HEK293 (cell line): Measurements from ENCODE around the gene RIPK4.

Experiments used
- CTCF ChIP-seq: fragments of 450-650 bp; formaldehyde crosslinking; IDR thresholded peaks from 2 replicates; pipeline ENCODE4 v1.5.1; 2016; ENCODE audit warnings: missing biosample characterization, missing genetic modification characterization
- KLF7 ChIP-seq: fragments of 450-650 bp; formaldehyde crosslinking; IDR thresholded peaks from 2 replicates; pipeline ENCODE4 v1.5.1; 2016; ENCODE audit warnings: missing biosample characterization, missing genetic modification characterization, borderline replicate concordance
- PRDM2 ChIP-seq: fragments of 450-650 bp; formaldehyde crosslinking; IDR thresholded peaks from 2 replicates; pipeline ENCODE4 v1.5.1; 2016; ENCODE audit warnings: missing biosample characterization, missing genetic modification characterization, borderline replicate concordance
- REPIN1 ChIP-seq: fragments of 450-650 bp; formaldehyde crosslinking; IDR thresholded peaks from 2 replicates; pipeline ENCODE4 v1.5.1; 2017; ENCODE audit warnings: missing biosample characterization, missing genetic modification characterization, low read depth
- TCF7L2 ChIP-seq: IDR thresholded peaks from 2 replicates; pipeline ENCODE4 v1.6.1; 2011; ENCODE audit warnings: low read depth, mild to moderate bottlenecking, inconsistent platforms, low read length, moderate library complexity, borderline replicate concordance
- TRIM28 ChIP-seq: IDR thresholded peaks from 2 replicates; pipeline ENCODE4 v1.6.1; 2011; ENCODE audit warnings: low read length, control low read depth, borderline replicate concordance
- ZNF148 ChIP-seq: fragments of 450-650 bp; formaldehyde crosslinking; IDR thresholded peaks from 2 replicates; pipeline ENCODE4 v1.5.0; 2017; ENCODE audit warnings: missing biosample characterization, missing genetic modification characterization, borderline replicate concordance
- ZNF23 ChIP-seq: fragments of 450-650 bp; formaldehyde crosslinking; IDR thresholded peaks from 2 replicates; pipeline ENCODE4 v1.5.1; 2016; ENCODE audit warnings: missing biosample characterization, missing genetic modification characterization, borderline replicate concordance
- ZNF362 ChIP-seq: fragments of 450-650 bp; formaldehyde crosslinking; IDR thresholded peaks from 2 replicates; pipeline ENCODE4 v1.5.1; 2016; ENCODE audit warnings: missing biosample characterization, missing genetic modification characterization
- ZNF654 ChIP-seq: fragments of 450-650 bp; formaldehyde crosslinking; IDR thresholded peaks from 2 replicates; pipeline ENCODE4 v1.5.1; 2016; ENCODE audit warnings: low read depth, missing biosample characterization, missing genetic modification characterization
- ZSCAN18 ChIP-seq: fragments of 450-650 bp; formaldehyde crosslinking; IDR thresholded peaks from 2 replicates; pipeline ENCODE4 v1.5.1; 2016; ENCODE audit warnings: missing biosample characterization, missing genetic modification characterization

GRCh38 chr21:41751611-41752011 is 15.2 kb downstream of the RIPK4 start:
- TF ChIP-seq ZSCAN18 (tag by site-specific recombination) (no peak), KLF7 (tag by site-specific recombination) (no peak), REPIN1 (tag by site-specific recombination) (no peak), ZNF23 (tag by site-specific recombination) (no peak), ZNF654 (tag by site-specific recombination) (no peak), PRDM2 (no peak), TCF7L2 (no peak), ZNF148 (no peak), CTCF (tag by site-specific recombination) (no peak), ZNF362 (tag by site-specific recombination) (no peak), TRIM28 (no peak)
